HCT116 (cell line): ENCODE measurements around the gene SYN1. TPM values are rescaled to one million over a fixed set of nuclear protein-coding genes. Genes with fewer than 3 reads are reported as not detected.
A peak's percentile ranks its signal among the peaks of the same experiment; 100 is the strongest.

Experiments
- ATAC-seq: fragments of 200-7000 bp; cut with Tn5 transposase; 2 replicates; pipeline ENCODE4 v1.9.1; 2020; ENCODE audit warnings: mild to moderate bottlenecking, moderate library complexity
- BruUV-seq: library from RNA; stranded (reverse); fragments of 400-500 nt; replicated peaks from 2 replicates; lab custom pipeline; 2021; lab: Mats Ljungman, UMichigan
- CTCF ChIA-PET: fragments of 300-600 bp; sonication (Branson Sonifier 250); formaldehyde crosslinking; loops from one replicate; lab custom pipeline; 2021; ENCODE audit warnings: antibody characterized with exemption; lab: Charles Lee
- POLR2A ChIA-PET: fragments of 300-600, 350-600 bp; sonication (Branson Sonifier 250); formaldehyde crosslinking; loops from one replicate; lab custom pipeline; 2021; ENCODE audit warnings: antibody characterized with exemption; lab: Charles Lee
- RAD21 ChIA-PET, 2 experiments: fragments of 300-600 bp; sonication (Branson Sonifier 250); formaldehyde crosslinking; loops; one replicate each; lab custom pipeline; 2023; ENCODE audit warnings: low total read pairs in 2 of 2; ENCODE audit not compliant: uncharacterized antibody in 2 of 2, unreplicated experiment in 2 of 2, low non-redundant PET in 1 of 2; lab: Charles Lee
- DNase-seq: peaks from one replicate; pipeline ENCODE4 v3.0.0-alpha.2; 2010; ENCODE audit warnings: low read depth, low spot score
- H2AFZ ChIP-seq: fragments of 200-600 bp; shearing (Covaris generic), sonication (generic); 2 replicates; pipeline ENCODE4 v1.6.1; 2017; ENCODE audit warnings: low read depth, mixed run types, mixed read lengths, antibody characterized with exemption, low read length; ENCODE audit not compliant: poor library complexity, severe bottlenecking
- H3K27ac ChIP-seq: 2 replicates; pipeline ENCODE4 v1.5.1; 2012; ENCODE audit warnings: low read depth, low read length
- H3K27me3 ChIP-seq: fragments of 200-600 bp; sonication (generic); 2 replicates; pipeline ENCODE4 v1.6.1; 2016; ENCODE audit warnings: mixed run types, low read length, mixed read lengths; ENCODE audit not compliant: insufficient read depth
- H3K36me3 ChIP-seq, 2 experiments: fragments of 200-500 bp in 1 of 2; fragments of 200-600 bp in 1 of 2; sonication (Bioruptor generic) in 1 of 2; sonication (generic) in 1 of 2; 2 replicates each; pipeline versions ENCODE4 v1.5.1 to v1.6.1; 2014 to 2016; ENCODE audit warnings: low read length in 2 of 2, inconsistent platforms in 1 of 2, mixed read lengths in 1 of 2, mixed run types in 1 of 2; ENCODE audit not compliant: insufficient read depth in 2 of 2, control insufficient read depth in 1 of 2
- H3K4me1 ChIP-seq, 2 experiments: fragments of 200-600 bp in 1 of 2; sonication (generic) in 1 of 2; 2 replicates each; pipeline versions ENCODE4 v1.5.1 to v1.6.1; 2012 to 2017; ENCODE audit warnings: low read length in 2 of 2, inconsistent platforms in 1 of 2, mild to moderate bottlenecking in 1 of 2, mixed read lengths in 1 of 2, mixed run types in 1 of 2, moderate library complexity in 1 of 2; ENCODE audit not compliant: insufficient read depth in 2 of 2, control insufficient read depth in 1 of 2
- H3K4me2 ChIP-seq: fragments of 200-600 bp; sonication (generic); 2 replicates; pipeline ENCODE4 v1.6.1; 2017; ENCODE audit warnings: mixed run types, low read length, mixed read lengths
- H3K4me3 ChIP-seq, 2 experiments: fragments of 200-600 bp in 1 of 2; sonication (generic) in 1 of 2; replicated peaks in 1 of 2; 2 replicates each; pipeline ENCODE4 v1.5.1; 2011 to 2016; ENCODE audit warnings: low read length in 2 of 2, control low read depth in 1 of 2, low read depth in 1 of 2, mild to moderate bottlenecking in 1 of 2, mixed read lengths in 1 of 2, mixed run types in 1 of 2
- H3K79me2 ChIP-seq: fragments of 200-600 bp; sonication (generic); 2 replicates; pipeline ENCODE4 v1.6.1; 2017; ENCODE audit warnings: mild to moderate bottlenecking, mixed run types, low read length, moderate library complexity, mixed read lengths; ENCODE audit not compliant: insufficient read depth
- H3K9ac ChIP-seq: fragments of 200-600 bp; sonication (generic); 2 replicates; pipeline ENCODE4 v1.6.1; 2016; ENCODE audit warnings: low read length, mixed read lengths
- H3K9me2 ChIP-seq: fragments of 200-600 bp; sonication (generic), shearing (Covaris generic); 2 replicates; pipeline ENCODE4 v1.6.1; 2017; ENCODE audit warnings: mixed run types, mild to moderate bottlenecking, moderate library complexity; ENCODE audit not compliant: insufficient read depth
- H3K9me3 ChIP-seq, 2 experiments: fragments of 200-500 bp in 1 of 2; fragments of 200-600 bp in 1 of 2; sonication (Bioruptor generic) in 1 of 2; sonication (generic) in 1 of 2; 2 replicates each; pipeline ENCODE4 v1.6.1; 2014 to 2017; ENCODE audit warnings: low read length in 2 of 2, mixed read lengths in 2 of 2, inconsistent platforms in 1 of 2, low read depth in 1 of 2, mild to moderate bottlenecking in 1 of 2, mixed run types in 1 of 2, moderate library complexity in 1 of 2; ENCODE audit not compliant: control insufficient read depth in 1 of 2, insufficient read depth in 1 of 2
- H4K20me1 ChIP-seq: fragments of 200-600 bp; sonication (generic), shearing (Covaris generic); 2 replicates; pipeline ENCODE4 v1.6.1; 2017; ENCODE audit warnings: mixed run types, mild to moderate bottlenecking, moderate library complexity; ENCODE audit not compliant: insufficient read depth
- ATF3 ChIP-seq: IDR thresholded peaks from 2 replicates; pipeline ENCODE4 v1.6.1; 2012
- CEBPB ChIP-seq: IDR thresholded peaks from 2 replicates; pipeline ENCODE4 v1.6.1; 2012; ENCODE audit warnings: low read depth
- EGR1 ChIP-seq: IDR thresholded peaks from 2 replicates; pipeline ENCODE4 v1.6.1; 2012; ENCODE audit warnings: low read depth
- ELF1 ChIP-seq: IDR thresholded peaks from 2 replicates; pipeline ENCODE4 v1.6.1; 2012; ENCODE audit warnings: low read depth, borderline replicate concordance
- EZH2 ChIP-seq: fragments of 200-600 bp; sonication (generic); IDR thresholded peaks from 2 replicates; pipeline ENCODE4 v1.6.1; 2017; ENCODE audit warnings: antibody characterized with exemption, mixed run types
- FOSL1 ChIP-seq: IDR thresholded peaks from 2 replicates; pipeline ENCODE4 v1.6.1; 2012; ENCODE audit warnings: low read depth
- POLR2A ChIP-seq: IDR thresholded peaks from 2 replicates; pipeline ENCODE4 v1.7.0; 2011; ENCODE audit warnings: borderline replicate concordance; ENCODE audit not compliant: insufficient read depth, insufficient read length; ENCODE audit errors: extremely low read depth
- POLR2AphosphoS5 ChIP-seq: IDR thresholded peaks from 2 replicates; pipeline ENCODE4 v1.6.1; 2011; ENCODE audit warnings: mild to moderate bottlenecking, low read depth, low read length, moderate library complexity
- SIN3A ChIP-seq: IDR thresholded peaks from 2 replicates; pipeline ENCODE4 v1.6.1; 2012; ENCODE audit warnings: low read depth
- TCF7L2 ChIP-seq: IDR thresholded peaks from 2 replicates; pipeline ENCODE4 v1.7.0; 2011; ENCODE audit warnings: borderline replicate concordance, inconsistent platforms; ENCODE audit not compliant: insufficient read depth, insufficient read length; ENCODE audit errors: extremely low read depth
- ZFX ChIP-seq: fragments of 450-650 bp; IDR thresholded peaks from 2 replicates; pipeline ENCODE4 v1.6.1; 2017
- ZNF274 ChIP-seq: fragments of 200-500 bp; sonication (Bioruptor generic); IDR thresholded peaks from 2 replicates; pipeline ENCODE4 v1.6.1; 2014; ENCODE audit warnings: mild to moderate bottlenecking, low read depth, low read length, inconsistent platforms
- intact Hi-C: fragments of 100-400 bp; cut with micrococcal nuclease; formaldehyde crosslinking; loops from 2 replicates; pipeline ENCODE4 v1.10.0; 2022
- total RNA-seq: library from RNA; stranded (reverse); gene quantifications from one replicate; pipeline ENCODE4 v1.2.1, GENCODE V29; 2021; ENCODE audit not compliant: unreplicated experiment
- TF ChIP-seq, protein P1 (sequence below): IDR thresholded peaks from 2 replicates; pipeline ENCODE4 v1.6.1; 2012

SYN1 gene
- total RNA-seq, 1 experiment from 2014 or later = 0.86 TPM

- Histone ChIP-seq H4K20me1 (no peaks in the 10 kb centered on the region), H3K4me1 (peaks cover 5 to 24% of the 10 kb centered on the region in 2 experiments; a peak in 3 of 4 replicates), H3K79me2 (peaks cover 10% of the 10 kb centered on the region), H3K9me3 (no peaks in the 10 kb centered on the region), H3K9ac (peak within 1 kb of the TSS; percentile 82), H3K9me2 (no peaks in the 10 kb centered on the region), H2AFZ (no peak within 1 kb of the TSS), H3K36me3 (peaks cover 16 to 24% of the 10 kb centered on the region in 2 experiments), H3K4me3 (peak within 1 kb of the TSS; percentile 68 to 78), H3K27me3 (no peaks in the 10 kb centered on the region), H3K27ac (peak within 1 kb of the TSS; percentile 92), H3K4me2 (peak within 1 kb of the TSS; percentile 85)
- DNase-seq (peak; percentile 89), ATAC-seq (peak; percentile 86)
- ChIA-PET RAD21 (no interaction called here), POLR2A (no interaction called here), CTCF (no interaction called here)
- no peak for TF ChIP-seq ZNF274
- peak; percentile 42; the same call in 1 of the 2 replicates for TF ChIP-seq ZFX
- no peak for TF ChIP-seq CEBPB
- TF ChIP-seq EZH2 = no peak
- TF ChIP-seq EGR1 = no peak
- TF ChIP-seq TCF7L2 = peak; percentile 95
- no peak for TF ChIP-seq ATF3
- TF ChIP-seq POLR2A = peak; percentile 34
- TF ChIP-seq FOSL1 = no peak
- peak; percentile 2 for TF ChIP-seq POLR2AphosphoS5
- intact Hi-C loops = no loop called here
- BruUV-seq = no TSS peak
These were observed 39.2 kb upstream of the SYN1 start, which contains the start of gene UXT for GRCh38 chrX:47658684-47659420. TSS of gene UXT (minus strand) at chrX:47659180. CDS start at chrX:47658927, 253 bp downstream.

DNA sequence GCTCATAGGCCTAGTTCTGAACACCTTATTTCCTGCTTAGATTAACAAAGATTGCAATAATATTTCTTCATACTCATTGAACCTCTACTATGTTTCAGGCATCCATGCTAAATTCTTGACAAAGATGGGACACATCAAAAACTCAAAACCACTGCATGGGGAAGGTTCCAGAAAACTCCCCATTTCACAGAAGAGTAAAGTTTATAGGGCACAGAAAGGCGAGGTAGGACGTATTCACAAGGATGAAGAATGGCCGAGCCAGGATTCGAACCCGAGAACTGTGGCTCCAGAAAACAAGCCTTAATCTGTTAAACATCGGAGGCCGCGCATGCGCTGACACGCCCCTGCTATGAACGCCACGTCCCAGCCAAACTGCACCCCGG is 38.6 kb upstream of the SYN1 start:
- Histone ChIP-seq H3K9ac (peak overlapping the region; percentile 82), H3K4me3 (peak overlapping the region; percentile 68 to 78), H3K27me3 (no peaks in the 10 kb centered on the region), H3K36me3 (peaks cover 16 to 24% of the 10 kb centered on the region in 2 experiments), H3K9me3 (no peaks in the 10 kb centered on the region), H3K9me2 (no peaks in the 10 kb centered on the region), H3K4me2 (peak overlapping the region; percentile 85), H3K4me1 (peaks cover 5 to 24% of the 10 kb centered on the region in 2 experiments; a peak in 3 of 4 replicates), H2AFZ (no peak overlapping the region), H3K79me2 (peaks cover 10% of the 10 kb centered on the region), H4K20me1 (no peaks in the 10 kb centered on the region), H3K27ac (peak overlapping the region; percentile 92)
- TF ChIP-seq ZNF274 (no peak), ELF1 (no peak), CEBPB (no peak), EGR1 (no peak), ZFX (no peak), SIN3A (no peak)
- TF ChIP-seq, protein P1, sequence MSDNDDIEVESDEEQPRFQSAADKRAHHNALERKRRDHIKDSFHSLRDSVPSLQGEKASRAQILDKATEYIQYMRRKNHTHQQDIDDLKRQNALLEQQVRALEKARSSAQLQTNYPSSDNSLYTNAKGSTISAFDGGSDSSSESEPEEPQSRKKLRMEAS = no peak
- no peak for ATAC-seq
- ChIA-PET POLR2A (no interaction called here), RAD21 (no interaction called here), CTCF (no interaction called here)
- no peak for DNase-seq
- TSS peak; percentile 59 for BruUV-seq
- intact Hi-C loops = no loop called here
